ENCODE results near the gene SAP30.
A peak's percentile ranks its signal among the peaks of the same experiment; 100 is the strongest.

Gene SAP30

GRCh38 chr4:173367946-173368345, 2.8 kb upstream of the SAP30 start:
- no peak for DNase-seq

- peak in 1 of 2 donors; percentile 69 for DNase-seq
Observed at GRCh38 chr4:173370130-173370476, 651 bp upstream of the SAP30 start.

DNA sequence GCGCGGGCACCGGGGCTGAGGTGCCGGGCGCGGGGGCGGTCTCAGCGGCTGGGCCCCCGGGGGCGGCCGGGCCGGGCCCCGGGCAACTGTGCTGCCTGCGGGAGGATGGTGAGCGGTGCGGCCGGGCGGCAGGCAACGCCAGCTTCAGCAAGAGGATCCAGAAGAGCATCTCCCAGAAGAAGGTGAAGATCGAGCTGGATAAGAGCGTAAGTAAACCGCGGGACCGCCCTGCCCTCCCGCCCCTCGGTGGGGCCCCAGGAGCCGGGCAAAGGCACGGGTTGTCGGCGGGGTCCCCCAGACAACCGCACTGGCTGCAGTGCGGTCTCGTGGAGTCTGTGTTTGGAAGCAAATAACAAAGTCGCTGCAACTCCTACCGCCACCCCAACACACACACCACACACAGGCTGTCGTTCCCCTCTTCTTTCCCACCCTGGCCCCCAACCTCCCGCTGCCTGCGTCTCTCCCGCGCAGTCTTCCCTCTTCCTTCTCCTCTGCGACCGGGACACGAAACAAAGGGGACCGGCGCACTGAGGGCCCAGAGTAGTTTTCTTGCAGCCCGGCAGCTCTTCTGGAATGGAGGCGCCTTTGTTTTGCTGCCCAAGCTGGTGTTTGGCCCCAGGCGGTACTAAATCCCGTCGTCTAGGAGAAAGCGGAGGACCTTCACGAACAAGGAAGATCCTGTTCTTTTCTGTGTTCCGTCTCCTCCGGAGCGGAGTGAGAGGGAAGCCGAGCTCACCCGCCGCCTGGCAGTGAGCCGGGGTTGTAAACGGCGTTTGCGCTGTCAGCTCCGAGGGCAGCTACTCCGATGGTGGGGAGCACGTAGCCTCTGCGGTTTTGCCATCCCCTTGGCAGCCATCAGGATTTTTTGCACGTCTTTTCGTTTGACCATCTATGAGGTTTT, 788 bp downstream of the SAP30 start:
- peak; percentile 78 to 84 for DNase-seq

- DNase-seq: no peak
Observed at GRCh38 chr4:173374588-173374987, 3.8 kb downstream of the SAP30 start.

- no peak for DNase-seq
Observed at GRCh38 chr4:173379929-173380328, 9.2 kb downstream of the SAP30 start.

DNA sequence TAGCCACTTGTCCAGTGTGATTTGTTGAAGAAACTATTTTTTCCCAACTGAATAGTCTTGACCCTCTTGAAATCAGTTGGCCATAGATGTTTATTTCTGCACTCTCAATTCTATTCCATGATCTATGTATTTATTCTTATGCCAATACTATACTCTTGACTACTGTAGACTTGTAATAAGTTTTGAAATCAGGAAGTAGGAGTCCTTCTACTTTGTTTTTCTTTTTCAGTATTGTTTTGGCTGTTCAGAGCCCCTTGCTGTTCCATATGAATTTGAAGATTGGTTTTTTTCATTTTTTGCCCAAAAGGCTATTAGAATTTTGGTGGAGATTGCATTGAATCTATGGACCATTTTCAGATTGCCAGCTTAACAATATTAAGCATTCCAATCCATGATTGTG, 10.2 kb downstream of the SAP30 start:
- DNase-seq: no peak

GRCh38 chr4:173381610-173382009, 10.9 kb downstream of the SAP30 start:
- DNase-seq: no peak

DNA sequence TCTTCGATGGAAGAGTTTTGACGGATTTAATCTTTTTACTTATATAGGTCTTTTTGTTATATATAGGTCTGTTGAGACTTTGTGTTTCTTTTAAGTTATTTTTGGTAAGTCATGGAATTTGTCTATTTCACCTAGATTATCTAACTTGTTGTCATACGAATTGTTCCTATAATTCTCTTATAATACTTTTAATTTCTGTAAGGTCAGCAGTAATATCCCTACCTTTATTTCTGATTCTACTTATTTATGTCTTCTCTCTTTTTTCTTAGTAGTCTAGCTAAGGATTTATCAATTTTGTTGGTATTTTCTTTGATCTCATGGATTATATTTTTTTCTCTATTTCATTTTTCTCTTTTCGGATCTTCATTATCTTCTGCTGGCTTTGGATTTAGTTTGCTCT, 11.6 kb downstream of the SAP30 start:
- no peak for DNase-seq

GRCh38 chr4:173386751-173387150, 16.0 kb downstream of the SAP30 start:
- DNase-seq: no peak

- no peak for DNase-seq
Observed at GRCh38 chr4:173391701-173392100, 20.9 kb downstream of the SAP30 start.

- no peak for DNase-seq
Observed at GRCh38 chr4:173397604-173398003, 26.9 kb downstream of the SAP30 start.

DNA sequence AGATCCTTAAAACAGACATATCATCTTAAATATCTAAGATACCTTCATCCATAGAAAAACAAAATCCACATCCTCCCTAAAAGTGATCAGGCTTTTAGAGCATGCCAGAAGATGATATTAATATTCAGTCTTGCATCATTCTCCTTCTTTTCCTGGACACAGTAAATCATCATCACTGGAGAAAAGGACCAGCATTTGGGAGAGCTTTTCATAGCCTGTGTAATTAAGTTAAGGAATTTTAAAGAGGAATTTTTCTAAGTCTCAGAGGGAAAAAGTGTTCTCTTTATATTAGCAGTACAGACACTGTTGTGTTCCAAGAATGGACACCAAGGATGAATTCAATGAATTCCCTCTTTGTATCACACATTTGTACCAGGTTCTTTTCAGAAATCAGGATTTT, 27.5 kb downstream of the SAP30 start:
- no peak for DNase-seq

DNA sequence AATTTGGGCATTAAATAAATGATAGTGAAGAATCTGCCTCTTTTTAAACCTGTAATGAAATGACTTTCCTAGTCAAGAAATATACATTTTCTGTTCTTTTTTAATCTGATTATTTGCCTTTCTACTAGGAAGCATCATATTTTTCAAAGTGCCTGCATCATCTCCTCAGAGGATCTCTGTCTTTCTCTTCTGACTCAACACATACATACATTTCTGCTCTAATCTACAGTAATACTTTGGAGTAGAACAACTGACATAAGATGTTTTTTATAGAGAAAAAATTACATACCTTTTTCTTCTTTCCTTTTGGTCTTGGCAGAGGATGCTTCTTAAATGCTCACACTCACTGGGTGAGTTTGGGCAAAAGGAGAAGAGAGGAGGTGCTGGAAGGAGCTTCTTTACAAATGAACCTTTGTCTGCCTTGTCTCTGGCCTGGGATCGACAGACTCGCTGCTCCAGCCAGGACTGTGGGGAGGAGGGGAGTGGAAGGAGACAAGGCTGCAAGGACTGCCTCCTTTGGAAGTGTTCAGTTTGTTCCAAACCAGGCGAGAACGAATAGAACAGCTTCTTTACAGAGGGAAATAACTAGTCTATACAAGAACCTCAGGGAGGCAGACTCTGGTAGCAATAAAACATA, 28.1 kb downstream of the SAP30 start, which contains the start of gene SCRG1:
TSS of gene SCRG1 (minus strand) at position 338 of the 637 bp plus-strand sequence. CDS start 7,702 bp downstream, outside the sequence.
- DNase-seq: peak; percentile 45 to 61

DNA sequence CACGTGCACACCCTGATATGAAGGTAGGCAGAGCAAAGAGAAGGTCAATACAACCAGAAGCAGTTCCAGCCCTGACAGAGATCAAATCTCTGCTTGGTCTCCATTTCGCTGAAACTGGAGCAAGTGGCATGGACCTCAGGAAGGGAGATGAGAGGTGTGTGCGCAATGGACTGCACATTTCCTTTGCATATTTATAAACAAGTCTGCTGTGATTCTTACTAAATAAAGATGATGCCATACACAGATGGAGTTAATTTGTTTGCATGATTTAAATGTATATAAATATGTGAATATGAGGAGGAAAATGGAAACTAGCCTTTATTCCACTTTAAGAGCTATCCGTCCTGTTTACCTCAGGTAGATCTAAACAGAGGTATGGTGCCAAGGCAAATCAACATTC, 30.3 kb downstream of the SAP30 start:
- no peak for DNase-seq

GRCh38 chr4:173403051-173403450, 32.3 kb downstream of the SAP30 start:
- no peak for DNase-seq

DNA sequence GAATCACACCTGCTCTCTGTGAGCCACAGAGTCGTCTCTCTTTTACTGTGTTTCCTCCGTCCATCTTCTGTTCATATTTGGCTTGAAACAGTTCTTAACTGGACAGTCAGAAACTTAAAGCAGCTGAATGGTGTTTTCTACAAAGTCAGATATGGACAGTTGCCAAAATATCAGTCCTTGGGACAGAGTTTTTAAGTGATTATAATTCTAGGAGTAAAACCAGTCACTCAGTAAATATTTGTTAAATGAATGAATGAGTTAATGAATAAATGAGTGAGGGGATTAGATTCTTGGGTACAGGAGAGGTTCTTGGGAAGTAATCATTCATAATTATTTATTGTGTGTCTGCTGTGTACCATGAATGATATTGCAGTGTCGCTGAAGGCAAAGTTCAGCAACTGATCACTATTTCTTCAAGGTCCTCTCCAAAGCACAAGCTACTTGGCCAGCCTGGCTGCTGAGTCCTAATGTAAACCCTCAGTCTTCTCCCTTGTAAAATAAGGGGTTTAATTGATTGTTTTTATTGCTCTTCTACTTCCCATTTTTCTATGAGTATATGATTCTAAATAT, 33.6 kb downstream of the SAP30 start:
- no peak for DNase-seq

DNA sequence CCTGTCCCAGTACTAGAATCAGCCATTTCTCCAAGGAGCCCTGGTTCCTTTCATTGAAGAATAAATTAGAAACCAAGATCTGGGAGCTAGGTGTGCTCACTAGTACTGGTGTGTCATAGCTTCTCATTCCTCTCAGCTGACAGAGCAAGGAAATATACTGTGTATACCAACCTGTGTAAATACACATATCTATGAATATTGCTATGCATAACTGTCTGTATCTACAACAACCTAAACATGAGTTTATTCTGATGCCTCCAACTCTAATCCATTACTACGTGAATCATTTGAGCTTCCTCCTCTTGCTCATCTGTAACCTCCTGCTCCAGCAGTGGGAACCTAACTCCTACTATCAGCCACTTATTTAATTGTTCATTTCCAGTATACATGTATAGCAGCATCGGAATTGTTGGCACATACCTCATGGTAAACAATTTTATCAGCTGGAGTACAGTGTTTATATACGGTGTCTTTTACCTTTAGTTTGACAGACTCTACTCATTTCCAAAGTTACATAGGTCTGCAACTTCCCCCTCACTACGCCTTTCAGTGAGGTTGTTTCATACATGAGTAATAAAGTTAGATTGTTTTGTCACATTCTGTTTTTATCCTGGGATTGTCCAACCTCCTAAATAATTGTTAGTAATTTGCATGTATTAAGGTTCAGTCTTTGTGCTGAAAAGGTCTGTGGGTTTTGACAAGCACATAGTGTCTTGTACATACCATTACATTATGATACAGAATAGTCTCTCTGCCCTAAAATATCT, 35.3 kb downstream of the SAP30 start:
- no peak for DNase-seq

- peak; percentile 41 to 87 for DNase-seq
Observed at GRCh38 chr4:173410079-173410478, 39.3 kb downstream of the SAP30 start.

GRCh38 chr4:173411106-173411693, 40.4 kb downstream of the SAP30 start:
- DNase-seq: no peak

GRCh38 chr4:173413036-173413435, 42.3 kb downstream of the SAP30 start:
- DNase-seq: no peak

- DNase-seq: no peak
Observed at GRCh38 chr4:173414456-173414855, 43.7 kb downstream of the SAP30 start.

GRCh38 chr4:173415092-173415491, 44.3 kb downstream of the SAP30 start:
- DNase-seq: peak in 1 of 2 donors; percentile 12

Measured in hippocampal formation (tissue), 2 donors.